ENCODE measurements around the gene GPATCH8.

- TF ChIP-seq CTCF (IDR thresholded peaks at IDR 0.05) (no peak), POLR2A (IDR thresholded peaks at IDR 0.05) (no peak)
These were observed 43.7 kb upstream of the GPATCH8 start for GRCh38 chr17:44546671-44547606.
